ENCODE data around the gene KCNK3. TPM values are rescaled to one million over a fixed set of nuclear protein-coding genes. Genes with fewer than 3 reads are reported as not detected.

Gene KCNK3
- total RNA-seq, 1 donor from 2014 or later, result 1.9 TPM

DNA sequence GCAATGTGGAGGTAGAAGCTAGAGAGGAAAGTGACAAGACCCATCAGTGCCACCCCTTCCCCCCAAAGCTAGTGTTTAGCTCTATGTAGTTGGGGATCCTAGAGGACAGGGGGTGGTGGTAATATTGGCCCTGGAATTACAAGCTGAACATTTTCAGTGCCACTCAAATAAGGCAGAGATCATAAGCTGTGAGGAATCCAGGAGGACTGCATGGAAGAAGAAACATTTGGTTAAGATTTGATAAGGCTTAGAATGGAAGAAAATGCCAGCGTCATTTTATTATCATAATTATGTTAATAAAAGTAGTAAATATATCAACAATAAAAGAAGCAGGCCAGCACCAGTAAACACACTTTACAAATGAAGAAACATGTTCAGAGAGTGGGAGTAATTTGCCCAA lies 33.7 kb downstream of the KCNK3 start:
- TF ChIP-seq EZH2 (IDR thresholded peaks at IDR 0.05; ENCODE audit: insufficient read depth, low read length), result no peak
- TF ChIP-seq, protein P1, sequence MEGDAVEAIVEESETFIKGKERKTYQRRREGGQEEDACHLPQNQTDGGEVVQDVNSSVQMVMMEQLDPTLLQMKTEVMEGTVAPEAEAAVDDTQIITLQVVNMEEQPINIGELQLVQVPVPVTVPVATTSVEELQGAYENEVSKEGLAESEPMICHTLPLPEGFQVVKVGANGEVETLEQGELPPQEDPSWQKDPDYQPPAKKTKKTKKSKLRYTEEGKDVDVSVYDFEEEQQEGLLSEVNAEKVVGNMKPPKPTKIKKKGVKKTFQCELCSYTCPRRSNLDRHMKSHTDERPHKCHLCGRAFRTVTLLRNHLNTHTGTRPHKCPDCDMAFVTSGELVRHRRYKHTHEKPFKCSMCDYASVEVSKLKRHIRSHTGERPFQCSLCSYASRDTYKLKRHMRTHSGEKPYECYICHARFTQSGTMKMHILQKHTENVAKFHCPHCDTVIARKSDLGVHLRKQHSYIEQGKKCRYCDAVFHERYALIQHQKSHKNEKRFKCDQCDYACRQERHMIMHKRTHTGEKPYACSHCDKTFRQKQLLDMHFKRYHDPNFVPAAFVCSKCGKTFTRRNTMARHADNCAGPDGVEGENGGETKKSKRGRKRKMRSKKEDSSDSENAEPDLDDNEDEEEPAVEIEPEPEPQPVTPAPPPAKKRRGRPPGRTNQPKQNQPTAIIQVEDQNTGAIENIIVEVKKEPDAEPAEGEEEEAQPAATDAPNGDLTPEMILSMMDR (IDR thresholded peaks at IDR 0.05; ENCODE audit: insufficient read depth, low read depth, low read length), result no peak
- H3K9me3 Mint-ChIP-seq (ENCODE audit: unreplicated experiment), result no peaks in the 10 kb centered on the region
- H3K36me3 Mint-ChIP-seq (ENCODE audit: low read depth, unreplicated experiment), result peaks cover 4% of the 10 kb centered on the region
- H3K36me3 ChIP-seq (ENCODE audit: insufficient read depth, low read length), result no peaks in the 10 kb centered on the region
- peaks cover 25% of the 10 kb centered on the region for H3K4me1 ChIP-seq (ENCODE audit: insufficient read depth, low read length)
- H3K79me2 ChIP-seq (ENCODE audit: insufficient read depth, low read length), result no peaks in the 10 kb centered on the region
- no peak overlapping the region for H3K4me3 Mint-ChIP-seq (ENCODE audit: unreplicated experiment)
- FAIRE-seq (no peak), DNase-seq (ENCODE audit: low read depth) (no peak)
- no peak overlapping the region for H2AFZ ChIP-seq (ENCODE audit: low read depth, low read length)
- peaks cover 36% of the 10 kb centered on the region for H3K27me3 Mint-ChIP-seq (ENCODE audit: low read depth, unreplicated experiment)
- peaks cover 7% of the 10 kb centered on the region for H3K4me1 Mint-ChIP-seq (ENCODE audit: low read depth, unreplicated experiment)
- no peaks in the 10 kb centered on the region for H4K20me1 ChIP-seq (ENCODE audit: insufficient read depth, low read length)
- H3K4me3 ChIP-seq (ENCODE audit: insufficient read depth, low read depth, low read length), result no peak overlapping the region
- H3K27me3 ChIP-seq (ENCODE audit: insufficient read depth, low read length), result no peaks in the 10 kb centered on the region
- no peaks in the 10 kb centered on the region for H3K9me3 ChIP-seq (ENCODE audit: insufficient read depth, low read depth, low read length)
- H3K27ac ChIP-seq (ENCODE audit: low read depth, low read length), result no peak overlapping the region
- no peak overlapping the region for H3K27ac Mint-ChIP-seq (ENCODE audit: unreplicated experiment)
- no peak overlapping the region for H3K4me2 ChIP-seq (ENCODE audit: low read length)
- no peak overlapping the region for H3K9ac ChIP-seq (ENCODE audit: low read length)

DNA sequence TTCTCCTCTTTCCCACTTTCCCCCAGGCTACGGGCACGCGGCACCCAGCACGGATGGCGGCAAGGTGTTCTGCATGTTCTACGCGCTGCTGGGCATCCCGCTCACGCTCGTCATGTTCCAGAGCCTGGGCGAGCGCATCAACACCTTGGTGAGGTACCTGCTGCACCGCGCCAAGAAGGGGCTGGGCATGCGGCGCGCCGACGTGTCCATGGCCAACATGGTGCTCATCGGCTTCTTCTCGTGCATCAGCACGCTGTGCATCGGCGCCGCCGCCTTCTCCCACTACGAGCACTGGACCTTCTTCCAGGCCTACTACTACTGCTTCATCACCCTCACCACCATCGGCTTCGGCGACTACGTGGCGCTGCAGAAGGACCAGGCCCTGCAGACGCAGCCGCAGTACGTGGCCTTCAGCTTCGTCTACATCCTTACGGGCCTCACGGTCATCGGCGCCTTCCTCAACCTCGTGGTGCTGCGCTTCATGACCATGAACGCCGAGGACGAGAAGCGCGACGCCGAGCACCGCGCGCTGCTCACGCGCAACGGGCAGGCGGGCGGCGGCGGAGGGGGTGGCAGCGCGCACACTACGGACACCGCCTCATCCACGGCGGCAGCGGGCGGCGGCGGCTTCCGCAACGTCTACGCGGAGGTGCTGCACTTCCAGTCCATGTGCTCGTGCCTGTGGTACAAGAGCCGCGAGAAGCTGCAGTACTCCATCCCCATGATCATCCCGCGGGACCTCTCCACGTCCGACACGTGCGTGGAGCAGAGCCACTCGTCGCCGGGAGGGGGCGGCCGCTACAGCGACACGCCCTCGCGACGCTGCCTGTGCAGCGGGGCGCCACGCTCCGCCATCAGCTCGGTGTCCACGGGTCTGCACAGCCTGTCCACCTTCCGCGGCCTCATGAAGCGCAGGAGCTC lies 35.4 kb downstream of the KCNK3 start:
- Histone ChIP-seq H3K4me1 (ENCODE audit: insufficient read depth, low read length) (peaks cover 24% of the 10 kb centered on the region), H3K27me3 (ENCODE audit: insufficient read depth, low read length) (no peaks in the 10 kb centered on the region), H3K79me2 (ENCODE audit: insufficient read depth, low read length) (no peaks in the 10 kb centered on the region), H3K4me2 (ENCODE audit: low read length) (peak overlapping the region; percentile 28), H2AFZ (ENCODE audit: low read depth, low read length) (peak overlapping the region; percentile 24), H3K36me3 (ENCODE audit: insufficient read depth, low read length) (no peaks in the 10 kb centered on the region), H3K27ac (ENCODE audit: low read depth, low read length) (no peak overlapping the region), H3K9ac (ENCODE audit: low read length) (no peak overlapping the region), H4K20me1 (ENCODE audit: insufficient read depth, low read length) (no peaks in the 10 kb centered on the region), H3K4me3 (ENCODE audit: insufficient read depth, low read depth, low read length) (no peak overlapping the region), H3K9me3 (ENCODE audit: insufficient read depth, low read depth, low read length) (no peaks in the 10 kb centered on the region)
- Mint-ChIP-seq H3K27ac (ENCODE audit: unreplicated experiment) (no peak overlapping the region), H3K27me3 (ENCODE audit: low read depth, unreplicated experiment) (peaks cover 42% of the 10 kb centered on the region), H3K4me3 (ENCODE audit: unreplicated experiment) (no peak overlapping the region), H3K4me1 (ENCODE audit: low read depth, unreplicated experiment) (peaks cover 12% of the 10 kb centered on the region), H3K9me3 (ENCODE audit: unreplicated experiment) (no peaks in the 10 kb centered on the region), H3K36me3 (ENCODE audit: low read depth, unreplicated experiment) (peaks cover 4% of the 10 kb centered on the region)
- TF ChIP-seq EZH2 (IDR thresholded peaks at IDR 0.05; ENCODE audit: insufficient read depth, low read length), result no peak
- TF ChIP-seq, protein P1 (IDR thresholded peaks at IDR 0.05; ENCODE audit: insufficient read depth, low read depth, low read length), result no peak
- no peak for FAIRE-seq
- DNase-seq (ENCODE audit: low read depth), result no peak

DNA sequence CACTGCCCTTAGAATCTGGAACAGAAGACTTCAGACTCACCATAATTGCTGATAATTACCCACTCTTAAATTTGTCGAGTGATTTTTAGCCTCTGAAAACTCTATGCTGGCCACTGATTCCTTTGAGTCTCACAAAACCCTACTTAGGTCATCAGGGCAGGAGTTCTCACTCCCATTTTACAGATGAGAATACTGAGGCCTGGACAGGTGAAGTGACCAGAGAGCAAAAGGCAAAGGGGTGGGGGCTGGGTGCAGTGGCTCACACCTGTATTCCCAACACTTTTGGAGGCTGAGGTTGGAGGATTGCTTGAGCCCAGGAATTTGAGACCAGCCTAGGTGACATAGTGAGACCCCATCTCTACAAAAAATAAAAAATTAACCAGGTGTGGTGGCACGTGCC lies 36.8 kb downstream of the KCNK3 start:
- FAIRE-seq, result no peak
- no peaks in the 10 kb centered on the region for H3K36me3 ChIP-seq (ENCODE audit: insufficient read depth, low read length)
- H3K27me3 Mint-ChIP-seq (ENCODE audit: low read depth, unreplicated experiment), result peaks cover 44% of the 10 kb centered on the region
- H3K79me2 ChIP-seq (ENCODE audit: insufficient read depth, low read length), result no peaks in the 10 kb centered on the region
- no peak overlapping the region for H3K27ac ChIP-seq (ENCODE audit: low read depth, low read length)
- no peaks in the 10 kb centered on the region for H3K9me3 Mint-ChIP-seq (ENCODE audit: unreplicated experiment)
- no peak overlapping the region for H3K4me3 ChIP-seq (ENCODE audit: insufficient read depth, low read depth, low read length)
- peaks cover 3% of the 10 kb centered on the region for H3K36me3 Mint-ChIP-seq (ENCODE audit: low read depth, unreplicated experiment)
- H3K9ac ChIP-seq (ENCODE audit: low read length), result no peak overlapping the region
- H2AFZ ChIP-seq (ENCODE audit: low read depth, low read length), result no peak overlapping the region
- no peak for TF ChIP-seq EZH2 (IDR thresholded peaks at IDR 0.05; ENCODE audit: insufficient read depth, low read length)
- TF ChIP-seq, protein P1 (IDR thresholded peaks at IDR 0.05; ENCODE audit: insufficient read depth, low read depth, low read length), result no peak
- DNase-seq (ENCODE audit: low read depth), result no peak
- no peaks in the 10 kb centered on the region for H3K9me3 ChIP-seq (ENCODE audit: insufficient read depth, low read depth, low read length)
- no peak overlapping the region for H3K4me2 ChIP-seq (ENCODE audit: low read length)
- peaks cover 10% of the 10 kb centered on the region for H3K4me1 Mint-ChIP-seq (ENCODE audit: low read depth, unreplicated experiment)
- peaks cover 2% of the 10 kb centered on the region for H3K27me3 ChIP-seq (ENCODE audit: insufficient read depth, low read length)
- no peak overlapping the region for H3K27ac Mint-ChIP-seq (ENCODE audit: unreplicated experiment)
- no peaks in the 10 kb centered on the region for H4K20me1 ChIP-seq (ENCODE audit: insufficient read depth, low read length)
- no peak overlapping the region for H3K4me3 Mint-ChIP-seq (ENCODE audit: unreplicated experiment)
- H3K4me1 ChIP-seq (ENCODE audit: insufficient read depth, low read length), result peaks cover 14% of the 10 kb centered on the region

Data from astrocyte (in vitro differentiated cells and primary cell).